Psoas muscle (tissue), 8 donors: Measurements from ENCODE around the gene ZNF609. TPM values are rescaled to one million over a fixed set of nuclear protein-coding genes. Genes with fewer than 3 reads are reported as not detected.

Experiments used
- ATAC-seq, 4 donors: fragments of 200-7000 bp; cut with Tn5 transposase; one replicate each; pipeline ENCODE4 v1.9.1; 2020; ENCODE audit warnings: moderate library complexity in 3 of 4, mild to moderate bottlenecking in 2 of 4
- DNase-seq, 2 donors: peaks; one replicate each; pipeline ENCODE4 v3.0.0-alpha.2; 2020
- H3K27ac ChIP-seq: fragments of 200-600 bp; one replicate; pipeline ENCODE4 v1.8.0; 2022
- H3K27me3 ChIP-seq, 3 donors: fragments of 200-600 bp in 1 of 3; one replicate each; pipeline versions ENCODE4 v1.6.1 to v1.8.0; 2013 to 2022; ENCODE audit warnings: low read length in 2 of 3, mild to moderate bottlenecking in 2 of 3, moderate library complexity in 1 of 3; ENCODE audit not compliant: insufficient read depth in 3 of 3
- H3K36me3 ChIP-seq, 2 donors: fragments of 200-600 bp in 1 of 2; one replicate each; pipeline versions ENCODE4 v1.6.1 to v1.8.0; 2013 to 2022; ENCODE audit warnings: low read depth in 1 of 2, mild to moderate bottlenecking in 1 of 2, moderate library complexity in 1 of 2; ENCODE audit not compliant: insufficient read depth in 1 of 2
- H3K4me1 ChIP-seq: fragments of 200-600 bp; one replicate; pipeline ENCODE4 v1.8.0; 2022
- H3K4me3 ChIP-seq: fragments of 200-600 bp; one replicate; pipeline ENCODE4 v1.8.0; 2022; ENCODE audit warnings: mild to moderate bottlenecking
- H3K9me3 ChIP-seq: fragments of 200-600 bp; one replicate; pipeline ENCODE4 v1.8.0; 2022
- CTCF ChIP-seq: fragments of 200-600 bp; IDR thresholded peaks from one replicate; pipeline ENCODE4 v1.8.0; 2022; ENCODE audit warnings: antibody characterized with exemption
- WGBS, 3 donors: extraction: QIAGEN DNeasy Blood & Tissue Kit; methylation state at CpG; one replicate each; pipeline versions ENCODE4 v1.1.6 to v1.1.7; 2013; 5-methylcytosine and 5-hydroxymethylcytosine counted together
- intact Hi-C, 2 donors: fragments of 100-400 bp; cut with DNase I; formaldehyde crosslinking; loops; one replicate each; pipeline versions ENCODE4 v1.11.0 to v1.14.2; 2022
- polyA plus RNA-seq, 3 donors: library from polyadenylated mRNA; stranded (reverse); fragments of 200-250 nt; gene quantifications; one replicate each; pipeline ENCODE4 v1.2.3, GENCODE V29; 2013
- total RNA-seq, 4 donors: library from RNA; stranded (reverse); fragmentation: NEBNext Ultra II Directional in 2 of 4; extraction: Animal tissue kit (Norgen Biotek cat#: 25700) in 2 of 4; gene quantifications; one replicate each; pipeline versions ENCODE4 v1.2.1 to v1.2.4, GENCODE V29; 2021 to 2023
- donor health status: healthy with polysubstance abuse.
- donor health status: DM: no; HTN: no; CAD: no; lungs with moderate emphysema.
- donor health status: Bipolar disorder and iron deficiency.
- donor health status: healthy.
- donor health status: DM: yes; HTN: yes; CAD: no.
- donor health status: DM: no; HTN: no; CAD: no.
- donor health status: DM: no; HTN: no; CAD: no.
- donor health status: DM: yes; HTN: yes; CAD: no.

ZNF609 gene
- total and polyA plus RNA-seq, 7 donors = 3.2 to 15.0 (median 10.2) TPM

DNA sequence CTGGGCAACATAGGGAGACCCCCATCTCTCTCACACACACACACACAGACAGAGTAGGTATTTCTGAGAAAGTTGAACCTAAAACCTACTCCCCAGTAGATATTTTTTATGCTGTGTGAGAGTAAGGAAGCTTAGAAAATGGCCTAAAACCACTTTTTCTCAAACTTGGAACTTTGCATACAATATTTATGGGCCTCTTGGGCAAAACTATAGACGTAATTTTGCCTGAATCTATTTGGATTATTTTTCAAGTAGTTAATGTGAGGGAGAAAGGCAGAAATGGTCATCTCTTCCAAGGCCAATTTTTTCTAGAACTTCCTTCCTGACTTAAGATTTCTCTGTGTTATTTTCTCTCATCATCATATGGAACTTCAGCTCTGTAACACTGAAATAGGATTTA is 81.7 kb downstream of the ZNF609 start:
- no peaks in the 10 kb centered on the region for H3K36me3 ChIP-seq
- no peak for TF ChIP-seq CTCF
- DNase-seq = no peak
- no peak overlapping the region for H3K4me3 ChIP-seq
- no peaks in the 10 kb centered on the region for H3K4me1 ChIP-seq
- H3K27ac ChIP-seq = no peak overlapping the region
- WGBS, 3 donors = 60 to 74% (median 64%) methylated on average over 1 of the region's 1 CpG
- no peaks in the 10 kb centered on the region for H3K27me3 ChIP-seq
- H3K9me3 ChIP-seq = no peaks in the 10 kb centered on the region
- intact Hi-C loops = no loop called here
- no peak for ATAC-seq

DNA sequence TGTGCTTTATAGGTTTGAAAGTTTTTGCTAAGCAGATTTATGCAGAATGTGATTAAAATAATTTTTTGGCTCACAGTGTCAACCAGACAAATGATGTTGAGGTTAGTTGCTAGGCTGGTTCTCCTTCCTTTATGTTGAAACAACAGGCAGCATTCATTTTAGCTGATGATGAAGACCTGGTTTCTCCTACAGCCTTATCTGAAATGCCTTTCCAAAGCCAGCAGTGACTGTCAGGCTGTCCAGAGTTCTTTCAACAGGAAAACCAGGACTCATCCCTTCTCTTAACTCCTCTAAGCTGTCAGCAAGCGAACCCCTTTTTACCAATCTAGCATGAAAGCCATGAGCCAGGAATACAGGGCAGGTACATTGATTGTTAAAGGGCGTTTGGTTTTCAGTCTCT is 84.1 kb downstream of the ZNF609 start:
- intact Hi-C loops = no loop called here
- Histone ChIP-seq H3K27ac (no peak overlapping the region), H3K27me3 (no peaks in the 10 kb centered on the region), H3K4me3 (no peak overlapping the region), H3K9me3 (no peaks in the 10 kb centered on the region), H3K36me3 (no peaks in the 10 kb centered on the region), H3K4me1 (no peaks in the 10 kb centered on the region)
- no peak for TF ChIP-seq CTCF
- 90 to 96% (median 94%) methylated on average over 2 of the region's 2 CpGs for WGBS, 3 donors
- ATAC-seq (no peak), DNase-seq (no peak)

- intact Hi-C loops = no loop called here
- Histone ChIP-seq H3K4me3 (no peak overlapping the region), H3K9me3 (no peaks in the 10 kb centered on the region), H3K36me3 (no peaks in the 10 kb centered on the region), H3K4me1 (peaks cover under 1% of the 10 kb centered on the region), H3K27me3 (no peaks in the 10 kb centered on the region), H3K27ac (no peak overlapping the region)
- no peak for ATAC-seq
- DNase-seq = no peak
- TF ChIP-seq CTCF = no peak
Measured at GRCh38 chr15:64547275-64547674, 86.9 kb downstream of the ZNF609 start.

DNA sequence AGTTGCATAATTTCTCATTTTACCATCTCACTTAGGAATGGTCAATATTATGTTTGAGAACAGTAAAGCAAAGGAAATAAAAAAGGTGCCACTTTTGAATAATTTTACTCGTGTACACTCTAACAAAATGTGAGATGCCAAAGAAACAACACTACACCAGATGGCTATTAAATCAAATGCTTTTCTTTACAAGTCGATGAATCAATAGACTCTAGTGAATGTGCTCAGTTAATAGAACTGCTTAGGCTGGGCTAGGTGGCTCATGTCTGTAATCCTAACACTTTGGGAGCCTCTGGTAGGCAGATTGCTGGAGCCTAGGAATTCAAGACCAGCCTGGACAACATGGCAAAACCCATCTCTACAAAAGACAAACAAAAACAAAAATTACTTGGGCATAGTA is 87.9 kb downstream of the ZNF609 start:
- Histone ChIP-seq H3K27me3 (no peaks in the 10 kb centered on the region), H3K4me3 (no peak overlapping the region), H3K4me1 (peaks cover 9% of the 10 kb centered on the region), H3K27ac (no peak overlapping the region), H3K36me3 (no peaks in the 10 kb centered on the region), H3K9me3 (no peaks in the 10 kb centered on the region)
- DNase-seq = no peak
- no peak for TF ChIP-seq CTCF
- intact Hi-C loops = no loop called here
- no peak for ATAC-seq
- 43 to 56% (median 49%) methylated on average over 2 of the region's 2 CpGs for WGBS, 3 donors

- DNase-seq (no peak), ATAC-seq (no peak)
- Histone ChIP-seq H3K9me3 (no peaks in the 10 kb centered on the region), H3K27me3 (no peaks in the 10 kb centered on the region), H3K4me3 (no peak overlapping the region), H3K27ac (no peak overlapping the region), H3K36me3 (no peaks in the 10 kb centered on the region), H3K4me1 (peaks cover 9% of the 10 kb centered on the region)
- intact Hi-C loops = no loop called here
- 94 to 97% (median 96%) methylated on average over 2 of the region's 2 CpGs for WGBS, 3 donors
- no peak for TF ChIP-seq CTCF
Measured at GRCh38 chr15:64549860-64550259, 89.5 kb downstream of the ZNF609 start.
